SK-N-MC (cell line): ENCODE results near the gene PNPLA3.

Experiments
- EZH2 ChIP-seq: fragments of 200-600 bp; sonication (generic); IDR thresholded peaks from one replicate; pipeline ENCODE4 v1.6.1; 2017; ENCODE audit warnings: antibody characterized with exemption
- FOXP2 ChIP-seq: optimal IDR thresholded peaks from 2 replicates; pipeline ENCODE3; 2011; ENCODE audit warnings: mild to moderate bottlenecking, moderate library complexity; ENCODE audit not compliant: insufficient read depth; ENCODE audit errors: extremely low read length, control extremely low read depth
- POLR2AphosphoS5 ChIP-seq: IDR thresholded peaks from 2 replicates; pipeline ENCODE4 v1.6.1; 2012; ENCODE audit warnings: mild to moderate bottlenecking, low read depth, low read length, borderline replicate concordance

DNA sequence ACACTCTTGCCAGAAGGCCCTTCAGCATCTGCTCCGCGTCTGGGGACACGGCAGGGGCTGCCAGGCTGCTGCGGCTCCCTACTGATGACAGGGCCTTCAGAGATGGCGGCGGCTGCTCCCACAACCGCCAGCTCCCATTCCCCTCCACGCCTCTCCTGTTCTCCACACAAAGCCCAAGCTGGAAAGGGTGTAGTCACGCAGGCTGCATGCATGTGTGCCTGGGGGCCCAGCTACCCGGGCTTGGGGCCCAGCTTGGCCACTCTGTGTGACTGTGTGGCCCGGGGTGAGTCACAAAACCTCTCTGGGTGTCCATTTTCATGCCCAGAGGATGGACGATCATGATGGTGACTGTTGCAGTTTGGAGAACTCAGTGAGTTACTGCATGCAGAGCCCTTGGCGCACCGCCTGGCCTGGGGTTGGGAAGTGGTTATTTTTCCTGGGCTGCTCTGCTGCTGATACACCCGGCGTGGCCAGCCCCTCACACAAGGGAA, 68.8 kb downstream of the PNPLA3 start:
- no peak for TF ChIP-seq EZH2
- TF ChIP-seq POLR2AphosphoS5: no peak
- TF ChIP-seq FOXP2: no peak
